ENCODE results near the gene MED6.
A peak's percentile ranks its signal among the peaks of the same experiment; 100 is the strongest.

MED6 gene, protein sequence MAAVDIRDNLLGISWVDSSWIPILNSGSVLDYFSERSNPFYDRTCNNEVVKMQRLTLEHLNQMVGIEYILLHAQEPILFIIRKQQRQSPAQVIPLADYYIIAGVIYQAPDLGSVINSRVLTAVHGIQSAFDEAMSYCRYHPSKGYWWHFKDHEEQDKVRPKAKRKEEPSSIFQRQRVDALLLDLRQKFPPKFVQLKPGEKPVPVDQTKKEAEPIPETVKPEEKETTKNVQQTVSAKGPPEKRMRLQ

DNA sequence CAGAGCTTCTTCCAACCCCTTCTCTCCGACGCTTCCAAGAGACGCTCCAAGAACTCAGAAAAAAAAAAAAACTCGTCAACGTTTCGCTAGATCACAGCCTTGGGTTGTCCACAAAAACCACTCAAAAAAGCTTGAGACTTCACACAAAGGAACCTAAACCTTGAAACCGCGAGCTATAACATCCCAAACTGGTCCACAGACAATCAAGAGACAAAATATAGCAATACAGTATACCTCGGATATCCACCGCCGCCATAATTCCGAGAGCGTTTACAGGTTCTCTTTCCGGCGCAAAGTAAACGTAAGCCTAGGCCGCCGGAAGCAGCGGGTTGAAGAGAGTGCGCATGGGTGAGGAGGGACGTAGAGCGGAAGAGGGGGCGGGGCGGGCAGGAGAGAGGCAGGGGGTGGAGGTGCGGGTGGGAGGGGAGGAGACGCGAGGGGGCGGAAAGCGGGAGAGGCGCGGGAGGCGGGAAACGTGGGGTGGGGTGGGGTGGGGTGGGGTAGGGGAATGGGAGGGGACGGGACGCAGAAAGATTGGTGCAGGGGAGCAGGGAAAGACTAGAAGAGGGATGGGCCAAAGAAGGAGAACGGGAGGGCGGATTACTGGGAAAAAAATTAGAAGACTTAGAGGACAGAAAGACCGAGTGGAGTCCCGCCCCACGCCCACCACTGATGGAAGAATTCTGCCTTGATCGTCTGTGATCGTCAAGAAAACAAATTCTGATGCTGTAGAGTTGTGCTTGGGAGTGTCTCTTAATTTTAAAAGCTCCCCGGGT is at the start of gene MED6:
Gene MED6, minus strand, starts transcription at position 274 of the 776 bp plus-strand sequence. Its CDS starts 18 bp downstream, at position 256.
- DNase-seq (ENCODE audit: low read depth): peak; percentile 93

DNA sequence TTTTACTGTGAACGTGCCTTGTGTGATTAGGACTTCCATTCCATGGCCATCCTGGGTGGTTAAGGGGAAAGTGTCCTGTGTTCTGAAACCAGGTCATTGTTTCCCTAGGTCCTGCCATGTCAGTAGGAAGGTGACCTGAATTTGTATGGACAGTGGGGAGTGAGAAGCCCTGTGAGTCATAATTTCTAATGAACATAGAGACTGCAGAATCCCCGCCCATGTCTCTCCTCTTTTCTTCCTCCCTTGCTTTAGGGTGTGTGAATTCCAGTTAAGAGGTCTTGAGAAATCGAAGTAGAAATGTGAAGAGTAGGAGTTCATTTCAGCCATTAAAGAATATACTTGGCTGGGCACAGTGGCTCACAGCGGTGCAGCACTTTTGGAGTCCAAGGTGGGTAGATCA is 49.3 kb upstream of the MED6 start:
- DNase-seq (ENCODE audit: low read depth): no peak

DNA sequence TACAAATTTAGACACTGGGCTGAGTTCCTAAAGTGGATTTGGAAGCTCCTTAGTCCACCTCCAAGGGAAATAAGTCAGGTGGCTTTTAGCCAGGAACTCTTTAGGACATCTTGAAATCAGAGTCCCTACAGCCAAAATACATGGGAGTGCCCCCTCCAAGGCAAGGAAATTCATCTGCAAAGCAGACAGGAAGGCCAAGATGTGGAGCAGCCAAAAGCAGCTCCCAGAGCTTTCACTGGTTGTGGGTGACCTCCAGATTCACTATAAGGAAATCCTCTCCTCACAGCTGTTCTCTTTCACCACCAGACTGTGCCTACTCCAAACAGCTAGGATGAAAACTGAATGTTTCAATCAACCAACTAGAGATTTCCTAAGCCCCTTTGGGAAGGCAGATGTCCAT is 47.9 kb upstream of the MED6 start:
- no peak for DNase-seq (ENCODE audit: low read depth)

DNA sequence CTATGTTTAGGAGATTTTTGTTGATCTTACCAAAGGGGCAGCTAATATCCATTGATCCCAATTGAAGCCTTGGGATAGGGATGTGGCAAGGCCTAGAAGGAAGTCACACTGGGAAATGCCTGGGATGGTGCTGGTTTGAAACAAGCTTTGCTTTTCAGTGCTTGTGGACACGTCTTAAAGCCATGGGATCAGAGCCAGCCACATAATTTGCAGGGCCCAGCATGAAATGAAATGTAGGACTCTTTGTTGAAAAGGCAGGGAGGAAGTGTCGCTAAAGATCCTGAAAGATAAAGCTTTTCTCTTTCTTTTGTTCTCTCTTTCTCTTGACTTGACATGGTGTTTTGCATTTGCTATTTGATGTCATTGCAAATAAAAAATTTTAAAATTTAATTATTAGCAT is 46.2 kb upstream of the MED6 start:
- no peak for DNase-seq (ENCODE audit: low read depth)

DNA sequence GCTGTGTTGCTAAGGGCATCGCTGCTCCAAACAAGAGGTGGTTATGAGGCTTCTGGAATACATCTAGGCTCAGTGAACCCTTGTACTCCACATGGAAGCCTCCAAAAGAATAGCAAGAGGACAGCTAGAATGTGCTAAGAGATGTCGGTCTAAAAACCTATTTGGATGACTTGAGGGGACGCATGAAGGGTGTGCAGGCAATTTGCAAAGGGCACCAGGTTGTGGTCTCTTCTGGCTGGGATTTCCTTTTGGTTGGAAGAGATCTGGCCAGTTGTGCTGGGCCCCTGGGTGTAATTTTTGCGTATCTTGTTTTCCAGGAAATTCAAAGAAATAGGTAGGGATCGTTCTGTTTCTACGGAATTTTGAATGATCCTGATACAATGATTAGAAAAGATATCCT is 45.4 kb upstream of the MED6 start:
- DNase-seq (ENCODE audit: low read depth): no peak

DNA sequence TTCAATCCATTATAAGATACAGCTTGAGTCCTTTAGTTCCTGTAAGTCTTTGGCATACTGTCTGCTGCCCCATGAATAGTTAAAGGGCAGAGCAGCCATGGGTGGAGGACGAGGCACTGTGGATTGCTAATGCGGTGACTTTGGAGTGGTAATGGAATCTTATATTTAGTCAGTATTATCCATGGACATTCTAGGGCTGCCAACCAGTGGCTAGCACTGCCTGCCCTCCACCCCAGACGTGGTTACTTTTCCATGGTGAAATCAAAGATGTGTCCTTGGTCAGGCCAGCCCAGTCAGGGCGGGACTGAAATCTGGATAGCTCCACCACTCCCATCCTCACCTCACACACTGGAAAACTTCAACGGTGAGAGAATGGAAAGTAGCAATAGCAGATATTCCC is 43.5 kb upstream of the MED6 start:
- DNase-seq (ENCODE audit: low read depth): no peak

DNA sequence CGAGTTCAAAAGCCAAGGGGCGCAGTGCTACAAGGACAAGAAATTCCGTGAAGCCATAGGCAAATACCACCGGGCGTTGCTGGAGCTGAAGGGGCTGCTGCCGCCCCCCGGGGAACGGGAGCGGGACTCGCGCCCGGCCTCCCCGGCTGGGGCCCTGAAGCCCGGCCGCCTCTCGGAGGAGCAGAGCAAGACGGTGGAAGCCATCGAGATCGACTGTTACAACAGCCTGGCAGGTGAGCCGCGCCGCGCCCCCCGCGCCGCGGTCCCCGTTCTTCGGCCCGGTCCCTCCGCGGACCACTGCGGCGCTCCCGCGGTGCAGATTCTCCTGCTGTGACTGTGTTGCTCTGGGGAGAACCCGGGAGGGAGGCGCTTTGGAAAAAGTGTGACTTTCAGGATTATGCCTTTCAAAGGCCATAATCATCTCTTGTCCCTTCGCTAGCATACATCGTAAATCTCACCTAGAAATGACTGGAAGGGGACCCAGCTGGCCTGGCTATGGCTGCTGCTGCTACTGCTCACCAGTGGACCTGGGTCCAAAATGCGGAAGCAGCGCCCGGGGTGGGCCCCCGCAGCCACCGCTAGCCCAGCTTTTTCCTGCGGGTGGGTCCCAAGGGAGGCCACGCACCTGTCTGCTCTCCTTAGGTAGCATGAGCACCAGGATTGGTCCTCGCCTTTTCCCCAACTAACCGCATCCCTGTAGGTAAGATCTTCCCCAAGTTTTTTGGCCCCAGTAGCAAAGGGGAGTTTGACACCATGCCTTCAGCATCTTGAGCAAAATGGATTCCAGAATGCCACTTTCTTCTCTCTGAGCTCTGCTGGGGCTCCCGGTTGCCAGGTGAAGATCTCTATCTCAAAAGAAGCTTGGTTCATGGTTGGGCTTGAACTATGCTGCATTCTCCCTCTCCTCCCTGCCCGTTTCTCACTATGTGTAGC is 42.1 kb upstream of the MED6 start:
- no peak for DNase-seq (ENCODE audit: low read depth)

DNA sequence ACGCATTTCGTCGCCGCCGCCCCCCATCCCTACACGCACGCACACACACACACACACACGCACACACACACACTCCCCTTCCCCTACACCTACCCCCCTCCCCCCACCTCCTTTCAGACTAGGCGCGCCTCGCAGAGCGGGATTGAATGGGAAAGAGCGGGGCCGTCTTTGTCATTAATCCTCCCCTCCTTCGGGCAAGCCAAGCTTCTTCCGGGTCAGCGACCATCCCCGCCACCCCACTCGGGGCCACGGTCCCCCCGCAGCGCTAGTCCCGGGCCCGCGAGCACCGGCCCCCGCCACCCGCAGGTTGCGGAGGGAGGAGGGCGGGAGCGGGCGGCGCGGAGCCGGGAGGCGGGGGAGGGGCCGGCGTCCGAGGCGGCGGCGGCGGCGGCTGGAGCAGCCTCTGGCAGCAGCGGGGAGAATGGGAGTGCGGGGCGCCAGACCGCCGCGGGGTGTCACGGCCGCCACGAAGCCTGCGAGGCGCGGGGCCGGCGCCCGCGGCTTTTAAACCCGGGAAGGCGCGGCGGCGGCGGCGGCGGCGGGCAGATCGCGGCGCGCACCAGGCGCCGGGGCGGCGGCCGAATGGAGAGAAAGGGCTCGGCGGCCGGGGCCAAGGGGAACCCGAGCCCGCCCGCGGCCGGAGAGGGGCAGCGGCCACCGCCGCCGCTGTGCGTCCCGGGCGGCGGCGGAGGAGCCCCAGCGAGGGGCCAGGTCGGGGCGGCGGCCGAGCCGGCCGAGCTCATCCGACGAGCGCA is 41.3 kb upstream of the MED6 start, which contains the start of gene TTC9:
Gene TTC9, plus strand, starts transcription at position 369 of the 755 bp plus-strand sequence. Its CDS starts 214 bp downstream, at position 583.
- no peak for DNase-seq (ENCODE audit: low read depth)

DNA sequence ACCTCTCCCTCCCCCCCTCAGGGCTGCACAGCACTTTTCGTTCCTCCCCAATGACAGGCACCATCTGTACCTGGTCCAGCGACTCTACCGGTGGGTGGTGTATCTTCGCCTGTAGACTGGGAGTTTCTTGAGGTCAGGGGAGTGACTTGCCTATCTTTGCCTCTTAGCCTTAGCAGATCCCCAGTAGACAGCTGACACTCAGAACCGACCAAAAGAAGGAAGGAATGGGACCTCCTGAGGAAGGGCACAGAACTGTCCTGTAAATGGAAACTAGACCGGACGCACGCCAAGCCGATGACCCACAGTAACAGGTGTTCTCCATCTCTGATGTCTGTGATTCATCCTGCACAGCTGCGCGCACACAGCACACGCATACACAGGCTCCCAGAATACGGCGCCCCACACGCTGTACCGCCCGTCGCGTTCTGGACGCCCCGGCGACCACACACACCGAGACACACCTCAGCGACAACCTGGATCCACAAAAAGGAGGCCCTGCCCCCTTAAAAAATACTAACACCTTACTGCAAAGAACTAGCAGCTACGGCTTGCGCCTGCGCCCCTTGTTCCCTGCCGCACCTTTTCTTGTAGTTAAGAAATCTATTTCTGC is 40.6 kb upstream of the MED6 start:
- DNase-seq (ENCODE audit: low read depth): no peak

DNA sequence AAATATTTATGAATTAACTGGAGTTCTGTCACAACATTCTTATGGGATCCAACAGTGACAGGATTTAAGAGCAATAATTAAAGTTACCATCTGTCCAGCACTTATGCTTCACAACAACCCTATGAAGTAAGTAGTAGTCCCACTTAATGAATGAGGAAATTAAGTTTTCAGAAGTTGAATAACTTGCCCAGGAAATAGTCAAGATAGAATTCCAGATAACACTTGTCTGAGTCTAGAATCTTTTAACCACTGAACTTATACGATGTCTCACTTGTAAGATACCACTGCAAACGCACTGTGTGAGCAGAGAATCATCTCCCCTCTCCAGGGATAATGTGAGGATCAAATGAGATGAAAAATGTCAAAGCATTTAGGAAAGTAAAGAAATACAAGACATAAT is 38.0 kb upstream of the MED6 start:
- no peak for DNase-seq (ENCODE audit: low read depth)

DNA sequence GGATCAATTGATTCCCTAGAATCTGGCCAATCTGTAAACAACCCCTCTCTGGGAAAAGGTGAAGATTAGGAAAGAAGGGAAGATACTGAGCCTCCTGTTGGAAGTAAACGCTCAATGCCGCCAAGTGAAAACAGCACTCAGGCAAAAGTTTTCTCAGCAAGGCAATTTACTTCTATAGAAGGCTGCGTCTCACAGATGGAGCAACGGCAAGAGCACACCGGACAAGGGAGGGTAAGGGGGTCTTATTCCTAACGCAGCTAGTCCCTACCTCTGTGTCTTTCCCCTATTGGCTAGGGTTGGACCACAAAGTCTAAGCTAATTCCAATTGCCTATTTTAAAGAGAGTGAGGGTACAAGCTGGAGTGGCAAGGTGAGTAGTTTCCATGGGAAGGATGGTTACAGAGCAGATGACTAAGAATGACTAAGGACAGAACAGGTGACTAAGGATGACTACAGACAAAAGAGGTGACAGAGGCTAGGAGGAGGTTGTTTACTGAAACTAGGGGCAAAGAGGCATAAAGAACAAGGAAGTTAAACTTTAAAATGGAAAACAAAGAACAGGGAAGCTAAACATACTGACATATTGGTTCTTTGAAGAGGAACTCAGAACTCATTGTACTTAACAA is 35.6 kb upstream of the MED6 start:
- DNase-seq (ENCODE audit: low read depth): no peak

DNA sequence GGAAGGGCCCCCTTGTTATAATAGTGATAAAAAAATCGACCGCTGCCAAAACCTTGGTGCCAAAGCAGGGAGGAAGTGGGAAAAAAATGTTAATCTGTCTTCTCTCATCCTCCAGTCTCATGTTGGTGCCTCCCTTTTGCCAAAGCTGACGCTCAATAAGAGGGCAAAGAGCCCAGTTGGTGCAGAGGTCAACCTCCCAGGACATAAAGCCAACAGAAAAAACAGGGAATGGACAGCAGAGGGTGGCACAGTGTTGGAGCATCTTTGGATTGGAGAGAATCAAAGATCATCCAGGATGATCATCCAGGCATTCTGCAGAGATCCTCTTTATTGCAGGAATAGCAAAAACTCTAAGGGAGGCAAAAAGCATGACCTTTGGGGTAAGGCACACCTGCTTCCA is 31.5 kb upstream of the MED6 start:
- no peak for DNase-seq (ENCODE audit: low read depth)

DNA sequence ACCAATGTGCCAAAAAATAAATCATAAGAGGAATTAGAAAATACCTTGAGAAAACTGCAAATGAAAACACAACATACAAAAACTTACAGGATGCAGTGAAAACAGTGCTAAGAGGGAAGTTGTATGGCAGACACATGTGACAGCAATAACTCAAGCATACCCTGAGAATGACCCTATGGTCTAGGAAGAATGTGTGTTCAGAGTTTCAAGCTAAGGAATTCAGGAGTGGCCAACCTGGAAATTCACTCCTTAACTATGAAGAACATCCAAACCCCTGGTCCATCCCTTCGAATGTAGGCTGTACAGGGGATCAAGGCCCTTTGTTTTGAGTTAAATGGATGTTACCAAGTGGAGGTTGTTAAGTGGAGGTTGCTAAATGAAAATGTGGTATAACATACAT is 24.5 kb upstream of the MED6 start:
- no peak for DNase-seq (ENCODE audit: low read depth)

DNA sequence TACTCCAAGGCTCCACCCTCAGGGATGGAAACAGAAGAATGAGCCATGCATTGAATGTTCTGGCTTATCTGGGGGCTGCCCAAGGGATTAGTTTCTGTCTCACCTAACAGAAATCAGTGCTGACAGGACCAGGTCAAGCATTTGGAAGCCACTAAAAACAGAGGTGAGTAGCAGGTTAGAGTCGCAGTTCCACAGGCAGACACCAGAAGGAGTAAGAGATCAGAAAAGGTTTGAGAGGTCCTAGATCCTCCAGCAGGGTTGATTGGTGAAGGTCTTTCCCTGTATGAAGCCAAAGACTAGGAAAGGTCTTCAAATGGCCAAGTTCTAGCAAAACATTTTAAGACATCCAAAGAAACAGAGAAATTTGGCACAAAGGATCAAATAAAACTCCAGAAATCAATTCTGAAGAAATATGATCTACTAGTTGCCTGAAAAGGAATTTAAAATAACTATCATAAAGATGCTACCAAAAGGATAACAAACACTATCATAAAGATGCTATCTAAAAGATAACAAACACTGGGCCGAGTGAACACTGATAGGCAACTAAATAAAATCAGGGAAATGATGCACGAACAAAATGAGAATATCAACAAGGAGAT is 21.8 kb upstream of the MED6 start:
- peak; percentile 51 for DNase-seq (ENCODE audit: low read depth)

DNA sequence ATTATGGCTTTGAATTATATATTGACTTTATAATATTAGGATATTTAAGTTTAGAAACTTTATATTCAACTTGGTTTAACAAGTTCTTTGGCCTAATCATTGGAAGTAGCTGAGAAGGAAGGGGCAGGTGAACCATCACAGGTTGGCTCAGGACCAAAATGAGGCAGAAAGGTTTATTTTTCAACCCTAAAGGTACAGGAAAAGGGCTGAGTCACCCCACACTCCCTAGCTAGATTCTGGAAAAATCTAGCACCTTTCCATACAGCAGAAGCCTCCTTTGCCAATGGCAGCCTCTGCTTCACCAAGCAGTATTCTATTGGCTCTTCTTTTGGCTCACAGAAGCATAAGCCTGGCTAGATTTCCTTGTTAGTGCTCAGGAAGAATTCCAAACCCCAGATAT is 19.3 kb upstream of the MED6 start:
- no peak for DNase-seq (ENCODE audit: low read depth)

DNA sequence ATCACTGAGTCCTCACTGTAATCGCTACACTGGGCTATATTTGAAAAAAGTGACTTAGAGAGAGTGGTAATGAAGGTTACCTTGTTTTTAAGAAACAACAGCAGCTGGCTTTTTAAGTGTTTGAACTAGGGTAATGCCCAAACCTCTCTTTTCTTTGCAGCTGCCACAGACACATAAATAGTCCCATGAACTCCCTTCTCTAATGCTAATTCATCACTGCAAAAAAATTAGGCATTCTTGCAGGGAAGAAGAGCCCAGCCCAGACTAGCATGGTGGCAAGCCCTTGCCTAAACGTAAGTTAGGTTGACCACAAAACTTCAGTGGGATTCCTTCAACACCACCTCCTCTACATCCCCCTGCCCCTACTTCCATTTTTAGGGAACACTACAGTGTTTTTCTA is 17.9 kb upstream of the MED6 start:
- DNase-seq (ENCODE audit: low read depth): no peak

DNA sequence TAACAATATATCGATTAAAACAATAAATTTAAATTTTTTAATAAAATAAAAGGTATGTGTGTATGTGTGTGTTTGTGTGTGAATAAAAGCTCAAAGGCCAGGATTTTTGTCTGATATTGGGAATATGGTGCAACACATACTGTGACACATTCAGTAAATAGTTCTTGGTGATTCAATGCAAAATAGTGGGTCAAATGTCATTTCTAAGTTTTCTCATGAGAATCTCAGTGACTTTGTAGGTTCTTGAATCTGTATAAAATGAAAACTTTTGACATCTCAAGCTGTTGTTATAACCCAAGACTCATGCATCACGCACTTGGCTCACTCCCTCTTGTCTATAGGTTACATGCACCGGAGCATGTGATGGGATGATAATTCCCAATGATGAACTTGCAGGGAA is 16.2 kb upstream of the MED6 start:
- DNase-seq (ENCODE audit: low read depth): no peak

DNA sequence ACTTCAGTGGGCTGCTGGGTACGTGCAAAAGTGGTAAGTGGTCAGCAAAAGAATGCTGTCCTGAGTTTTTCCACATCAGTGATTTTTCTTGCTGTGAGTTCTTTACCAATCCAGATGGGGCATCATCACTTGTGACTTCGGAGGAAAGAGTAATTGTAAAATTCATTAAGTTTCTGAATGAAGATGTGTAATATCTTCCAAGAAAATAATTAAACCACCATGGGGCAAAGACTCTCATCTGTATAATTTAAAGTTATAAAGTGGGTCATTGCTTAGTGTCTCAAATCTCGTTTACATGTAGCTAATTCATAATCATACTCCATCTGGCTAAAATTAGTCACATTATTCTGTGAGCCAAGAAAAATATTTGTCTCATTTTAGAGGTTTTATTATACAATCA is 10.8 kb upstream of the MED6 start:
- no peak for DNase-seq (ENCODE audit: low read depth)

DNA sequence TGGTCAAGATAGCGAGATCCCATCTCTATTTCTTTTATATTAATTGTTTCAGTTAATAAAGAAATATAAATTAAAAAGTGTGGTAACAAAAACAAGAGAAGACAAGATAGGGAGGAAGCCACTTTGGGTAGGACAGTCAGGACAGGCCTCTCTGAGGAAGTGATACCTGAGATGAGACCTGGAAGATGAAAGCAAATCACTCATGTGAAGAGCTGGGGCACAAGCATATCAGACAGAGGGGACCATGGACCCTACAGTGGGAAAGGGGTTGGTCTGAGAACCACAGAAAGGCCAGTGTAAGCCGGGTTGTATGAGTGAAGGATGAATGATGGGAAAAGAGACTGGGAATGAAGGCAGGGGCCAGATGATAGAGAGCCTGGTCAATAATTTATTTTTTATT is 1.8 kb upstream of the MED6 start:
- DNase-seq (ENCODE audit: low read depth): no peak

DNA sequence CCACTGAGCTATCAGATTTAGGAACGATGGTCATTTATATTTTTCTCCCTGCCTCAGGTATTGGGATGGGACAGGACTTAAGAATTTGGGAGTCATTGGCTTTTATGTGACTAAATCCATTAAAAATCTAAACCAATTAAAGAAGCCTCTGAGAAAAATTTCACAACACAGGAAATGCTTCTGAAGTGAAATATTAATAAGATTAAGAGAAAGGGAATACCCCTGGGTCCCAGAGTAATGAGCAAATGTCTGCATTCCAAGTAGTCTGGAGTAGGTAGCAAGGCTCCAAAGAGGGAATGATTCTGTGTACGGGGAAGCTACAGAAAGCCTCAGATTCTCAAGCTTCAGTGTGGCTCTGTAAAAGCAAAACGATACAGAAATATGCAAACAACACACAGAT is 707 bp upstream of the MED6 start:
- peak; percentile 58 for DNase-seq (ENCODE audit: low read depth)

DNA sequence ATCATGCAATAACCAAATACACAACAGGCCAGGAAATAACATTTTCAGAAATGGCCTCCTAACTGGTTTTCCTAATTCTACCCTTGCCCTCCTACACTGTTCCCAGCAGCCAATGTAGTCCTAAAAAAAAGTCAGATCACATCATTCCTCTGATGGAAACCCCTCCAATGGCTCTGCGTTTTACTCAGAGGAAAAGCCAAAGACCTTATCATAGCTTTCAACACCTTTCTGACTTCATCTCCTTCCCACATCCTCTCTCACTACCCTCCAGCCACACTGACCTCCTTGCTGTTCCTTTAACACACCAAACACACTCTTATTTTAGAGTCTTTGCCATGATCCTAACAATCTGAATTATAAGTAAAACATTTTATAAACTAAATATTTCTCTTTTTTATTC is 1.1 kb downstream of the MED6 start:
- DNase-seq (ENCODE audit: low read depth): no peak
